Astrocyte of the spinal cord (primary cell): ENCODE data around the gene VWA8.

Experiments used
- DNase-seq: peaks from one replicate; pipeline ENCODE4 v3.0.0; 2011; ENCODE audit warnings: low read depth, low spot score
- H3K4me3 ChIP-seq: 2 replicates; pipeline ENCODE4 v1.5.1; 2011; ENCODE audit warnings: low read depth, mild to moderate bottlenecking, low read length, moderate library complexity
- in situ Hi-C: cut with HindIII; loops from 2 replicates; pipeline ENCODE4 v1.10.0; 2017; ENCODE audit warnings: low sequenced_read_pairs
- TF ChIP-seq, protein P1 (sequence below): IDR thresholded peaks from 2 replicates; pipeline ENCODE4 v1.5.1; 2012; ENCODE audit warnings: low read depth, mild to moderate bottlenecking, low read length, inconsistent platforms

The VWA8 gene

GRCh38 chr13:41697578-41697977, 263.3 kb downstream of the VWA8 start:
- no peak for DNase-seq
- TF ChIP-seq, protein P1, sequence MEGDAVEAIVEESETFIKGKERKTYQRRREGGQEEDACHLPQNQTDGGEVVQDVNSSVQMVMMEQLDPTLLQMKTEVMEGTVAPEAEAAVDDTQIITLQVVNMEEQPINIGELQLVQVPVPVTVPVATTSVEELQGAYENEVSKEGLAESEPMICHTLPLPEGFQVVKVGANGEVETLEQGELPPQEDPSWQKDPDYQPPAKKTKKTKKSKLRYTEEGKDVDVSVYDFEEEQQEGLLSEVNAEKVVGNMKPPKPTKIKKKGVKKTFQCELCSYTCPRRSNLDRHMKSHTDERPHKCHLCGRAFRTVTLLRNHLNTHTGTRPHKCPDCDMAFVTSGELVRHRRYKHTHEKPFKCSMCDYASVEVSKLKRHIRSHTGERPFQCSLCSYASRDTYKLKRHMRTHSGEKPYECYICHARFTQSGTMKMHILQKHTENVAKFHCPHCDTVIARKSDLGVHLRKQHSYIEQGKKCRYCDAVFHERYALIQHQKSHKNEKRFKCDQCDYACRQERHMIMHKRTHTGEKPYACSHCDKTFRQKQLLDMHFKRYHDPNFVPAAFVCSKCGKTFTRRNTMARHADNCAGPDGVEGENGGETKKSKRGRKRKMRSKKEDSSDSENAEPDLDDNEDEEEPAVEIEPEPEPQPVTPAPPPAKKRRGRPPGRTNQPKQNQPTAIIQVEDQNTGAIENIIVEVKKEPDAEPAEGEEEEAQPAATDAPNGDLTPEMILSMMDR = no peak
- no peak overlapping the region for H3K4me3 ChIP-seq
- in situ Hi-C loops = no loop called here

DNA sequence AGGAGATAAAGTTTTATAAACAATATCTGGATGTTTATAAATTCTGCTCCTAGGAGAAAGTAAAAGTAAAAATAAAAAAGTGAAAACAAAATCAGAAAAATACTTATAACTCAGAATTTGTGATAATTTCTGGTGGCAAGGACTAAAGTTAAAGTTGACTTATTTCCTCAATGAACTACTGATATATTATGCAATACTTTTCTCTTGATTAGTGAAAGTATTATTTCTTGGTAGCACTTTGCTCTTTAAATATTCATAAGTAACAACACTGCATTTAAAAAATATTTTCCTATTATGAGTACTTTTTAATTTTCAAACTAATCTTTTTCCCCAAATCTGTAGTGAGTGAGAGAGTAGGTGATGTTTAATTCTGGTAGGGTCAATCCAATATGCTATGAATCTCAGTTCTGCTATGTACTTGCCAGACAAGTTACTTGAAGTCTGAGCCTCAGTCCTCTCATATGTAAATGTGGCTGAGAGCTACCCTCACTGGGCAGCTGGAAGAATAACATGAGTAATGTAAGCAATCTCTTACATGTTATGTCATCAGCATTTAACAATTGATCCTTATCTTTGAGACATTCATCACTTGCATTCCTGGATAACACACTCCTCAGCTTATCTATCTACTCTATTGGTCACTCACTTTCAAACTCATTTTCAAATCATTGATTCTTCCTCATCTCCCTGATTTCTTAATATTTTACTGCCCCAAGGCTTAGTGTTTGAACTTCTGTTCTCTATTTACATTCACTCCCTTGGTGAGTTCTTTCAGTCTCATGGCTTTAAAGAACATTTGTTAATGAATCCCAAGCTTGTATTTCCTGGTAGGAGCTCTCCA, 264.5 kb downstream of the VWA8 start:
- H3K4me3 ChIP-seq = no peak overlapping the region
- DNase-seq = peak; percentile 91
- in situ Hi-C loops = no loop called here
- TF ChIP-seq, protein P1 = no peak

- TF ChIP-seq, protein P1 = no peak
- H3K4me3 ChIP-seq = no peak overlapping the region
- DNase-seq = peak; percentile 97
- in situ Hi-C loops = no loop called here
Measured at GRCh38 chr13:41694545-41695301, 266.2 kb downstream of the VWA8 start.

DNA sequence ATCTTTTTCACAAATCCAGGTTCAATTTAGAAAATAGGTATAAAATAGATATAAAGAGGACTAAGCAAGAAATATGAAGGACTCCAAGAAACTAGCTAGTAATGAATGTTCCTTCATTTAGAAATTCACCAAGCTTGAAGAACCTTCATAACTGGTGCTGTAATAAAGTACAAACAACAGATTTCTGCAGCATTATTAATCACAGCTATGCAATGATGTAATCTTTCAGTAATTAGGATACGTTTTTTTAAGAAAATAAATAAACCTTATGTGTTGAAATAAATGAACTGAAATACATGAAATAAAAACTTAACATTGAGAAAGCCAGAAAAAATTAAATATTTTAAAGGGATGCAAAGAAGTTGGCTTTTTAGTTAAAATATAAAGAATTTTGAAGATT, 267.5 kb downstream of the VWA8 start:
- in situ Hi-C loops = no loop called here
- TF ChIP-seq, protein P1 = no peak
- no peak for DNase-seq
- no peak overlapping the region for H3K4me3 ChIP-seq

GRCh38 chr13:41691274-41691673, 269.6 kb downstream of the VWA8 start:
- TF ChIP-seq, protein P1 = no peak
- in situ Hi-C loops = no loop called here
- H3K4me3 ChIP-seq = no peak overlapping the region
- DNase-seq = no peak

DNA sequence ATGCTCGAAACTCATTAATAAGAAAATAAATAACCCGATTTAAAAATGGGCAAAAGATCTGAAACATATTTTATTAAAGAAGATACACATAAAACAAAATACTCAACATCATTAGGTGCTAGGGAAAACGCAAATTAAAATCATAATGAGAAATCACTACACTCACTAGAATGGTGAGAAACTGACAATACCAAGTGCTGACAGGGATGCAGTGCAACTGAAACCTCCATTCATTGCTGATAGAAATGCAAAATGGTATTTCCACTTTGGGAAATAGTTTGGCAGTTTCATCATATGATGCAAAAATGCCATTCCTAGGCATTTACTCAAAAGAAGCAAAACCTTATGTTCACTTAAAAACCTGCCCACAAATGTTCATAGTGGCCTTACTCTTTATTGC, 278.1 kb downstream of the VWA8 start:
- DNase-seq = no peak
- in situ Hi-C loops = no loop called here
- TF ChIP-seq, protein P1 = no peak
- no peak overlapping the region for H3K4me3 ChIP-seq
